GM10847 (cell line): ENCODE data around the gene PNMT.
A peak's percentile ranks its signal among the peaks of the same experiment; 100 is the strongest.

Experiments used
- POLR2A ChIP-seq: IDR thresholded peaks from 2 replicates; pipeline ENCODE4 v1.6.1; 2011; ENCODE audit not compliant: insufficient read length; ENCODE audit errors: extremely low read depth

PNMT gene

DNA sequence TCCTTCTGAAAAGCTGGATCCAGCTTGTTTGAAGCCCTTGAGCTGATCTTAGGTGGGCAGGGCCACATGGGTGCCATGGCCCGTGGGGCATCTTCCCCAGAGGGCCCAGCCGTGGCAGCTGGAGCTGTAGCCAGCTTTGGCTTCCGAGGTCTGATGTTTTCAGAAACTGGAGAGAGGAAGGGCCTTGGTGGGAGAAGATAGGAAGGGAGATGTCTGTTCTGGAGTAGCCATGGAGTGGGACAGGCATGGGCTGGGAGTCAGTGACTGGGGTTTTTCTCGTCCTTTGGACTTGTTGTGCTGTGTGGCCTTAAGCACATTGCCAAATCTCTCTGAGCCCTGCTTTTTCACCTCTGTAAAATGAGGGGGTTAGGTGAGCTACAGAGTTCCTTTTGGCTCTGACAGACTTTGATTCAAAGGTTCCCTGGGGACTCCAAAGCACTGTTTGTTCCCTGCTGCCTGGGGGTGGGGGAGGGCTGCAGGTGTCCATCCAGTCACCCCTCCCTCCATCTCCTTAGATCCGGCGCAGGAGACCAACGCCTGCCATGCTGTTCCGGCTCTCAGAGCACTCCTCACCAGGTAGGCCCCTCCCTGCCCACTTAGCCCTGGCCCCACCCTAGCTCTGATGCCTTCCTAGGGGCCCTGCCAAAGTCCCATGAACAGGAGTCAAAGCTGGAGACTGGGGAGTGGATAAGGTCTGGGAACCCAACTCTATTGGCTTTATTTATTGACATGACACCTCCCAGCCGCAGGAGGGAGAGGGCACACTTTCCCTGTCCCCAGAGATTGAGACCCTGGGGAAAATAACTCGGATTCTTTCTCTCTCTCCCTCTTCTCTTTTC is 39.4 kb upstream of the PNMT start:
- no peak for TF ChIP-seq POLR2A

GRCh38 chr17:39629494-39629880 is 38.8 kb upstream of the PNMT start:
- TF ChIP-seq POLR2A: no peak

GRCh38 chr17:39629898-39630297 is 38.4 kb upstream of the PNMT start:
- no peak for TF ChIP-seq POLR2A

GRCh38 chr17:39631403-39631802 is 36.9 kb upstream of the PNMT start:
- no peak for TF ChIP-seq POLR2A

DNA sequence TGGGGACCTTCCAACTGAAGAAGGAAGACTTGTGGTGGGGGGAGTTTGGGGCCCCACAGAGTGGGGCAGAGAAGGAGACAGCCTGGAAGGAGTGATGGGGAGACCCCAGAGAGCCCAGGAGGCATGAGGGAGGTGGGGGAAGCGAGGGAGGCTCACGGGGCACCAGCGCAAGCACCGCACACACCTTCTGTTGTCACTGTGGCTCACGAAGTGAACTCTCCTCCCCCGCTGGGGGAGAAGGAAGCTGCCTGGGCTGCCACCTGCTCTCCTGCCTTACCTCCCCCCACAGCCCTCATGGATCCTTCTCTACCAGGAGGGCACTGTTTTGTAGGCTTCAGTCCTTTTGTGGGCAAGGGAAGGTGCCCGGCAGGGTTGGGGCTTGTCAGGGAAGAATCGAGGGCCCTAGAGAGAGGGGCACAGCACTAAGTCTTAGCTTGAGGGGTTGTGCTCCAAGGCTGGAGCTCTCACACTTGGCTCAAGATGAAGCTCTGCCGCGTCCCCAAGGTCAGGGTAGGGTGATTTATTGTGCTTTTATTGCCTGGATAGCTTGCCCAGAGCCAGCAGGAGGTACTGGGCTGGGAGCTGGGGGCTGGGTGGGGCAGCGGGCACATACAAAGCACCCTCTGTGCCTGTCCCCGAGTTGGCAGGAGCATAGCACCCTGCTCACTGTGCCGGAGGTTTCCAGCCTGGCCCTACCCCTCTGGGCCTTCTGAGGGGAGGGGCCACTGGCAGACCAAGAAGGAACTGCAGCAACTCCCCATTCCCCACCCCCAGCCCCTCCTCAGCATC is 35.9 kb upstream of the PNMT start:
- TF ChIP-seq POLR2A: no peak

DNA sequence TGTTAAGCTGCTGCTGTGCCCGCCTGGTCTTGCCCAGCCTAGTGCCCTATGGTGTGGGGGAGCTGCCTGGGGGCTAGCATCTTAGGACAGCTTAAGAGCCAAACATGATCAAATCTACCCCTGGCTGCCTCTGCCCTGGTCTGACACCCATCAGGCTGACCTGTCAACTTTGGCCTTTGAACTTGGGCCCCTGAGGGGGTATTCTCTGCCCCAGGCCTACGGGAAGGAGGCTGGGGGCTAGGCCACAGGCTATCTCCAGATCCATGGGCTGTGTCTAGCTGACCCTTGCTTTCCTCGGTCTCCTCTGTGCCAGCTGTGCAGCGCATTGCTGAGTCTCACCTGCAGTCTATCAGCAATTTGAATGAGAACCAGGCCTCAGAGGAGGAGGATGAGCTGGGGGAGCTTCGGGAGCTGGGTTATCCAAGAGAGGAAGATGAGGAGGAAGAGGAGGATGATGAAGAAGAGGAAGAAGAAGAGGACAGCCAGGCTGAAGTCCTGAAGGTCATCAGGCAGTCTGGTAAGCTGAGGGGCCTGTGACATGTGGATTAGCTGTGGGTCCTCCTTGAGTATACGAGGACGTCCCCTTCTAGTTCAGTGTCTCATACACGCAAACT is 34.6 kb upstream of the PNMT start:
- no peak for TF ChIP-seq POLR2A

DNA sequence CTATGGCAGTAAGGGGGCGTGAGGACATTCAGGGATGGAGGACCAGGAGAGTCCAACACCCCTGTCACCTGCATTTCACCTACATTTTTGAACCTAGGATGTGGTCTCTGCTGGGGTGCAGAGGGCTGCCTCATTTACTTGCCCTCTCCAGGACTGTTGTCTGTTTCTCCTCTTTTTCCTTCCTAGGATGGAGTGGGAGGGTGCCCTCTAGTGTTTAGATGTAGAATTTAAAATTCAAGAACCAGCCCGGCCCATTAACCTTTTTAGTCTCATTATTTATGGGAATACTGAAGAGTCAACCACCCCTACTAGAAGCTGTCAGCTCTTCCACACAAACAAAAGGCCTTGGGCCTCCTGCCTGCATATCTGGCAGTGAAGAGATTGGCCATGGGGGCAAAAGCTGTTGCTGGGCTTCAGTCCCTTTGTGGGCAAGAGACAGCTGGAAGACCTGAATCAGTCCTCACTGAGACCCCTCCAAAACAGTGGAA is 33.8 kb upstream of the PNMT start:
- TF ChIP-seq POLR2A: no peak

DNA sequence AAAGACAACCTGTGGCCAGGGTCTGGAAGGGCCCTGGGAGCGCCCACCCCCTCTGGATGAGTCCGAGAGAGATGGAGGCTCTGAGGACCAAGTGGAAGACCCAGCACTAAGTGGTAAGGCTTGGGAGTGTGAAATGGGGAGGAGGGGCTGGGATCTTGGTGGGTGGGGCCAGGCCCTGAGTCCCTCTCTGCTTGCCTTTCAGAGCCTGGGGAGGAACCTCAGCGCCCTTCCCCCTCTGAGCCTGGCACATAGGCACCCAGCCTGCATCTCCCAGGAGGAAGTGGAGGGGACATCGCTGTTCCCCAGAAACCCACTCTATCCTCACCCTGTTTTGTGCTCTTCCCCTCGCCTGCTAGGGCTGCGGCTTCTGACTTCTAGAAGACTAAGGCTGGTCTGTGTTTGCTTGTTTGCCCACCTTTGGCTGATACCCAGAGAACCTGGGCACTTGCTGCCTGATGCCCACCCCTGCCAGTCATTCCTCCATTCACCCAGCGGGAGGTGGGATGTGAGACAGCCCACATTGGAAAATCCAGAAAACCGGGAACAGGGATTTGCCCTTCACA is 32.6 kb upstream of the PNMT start:
- TF ChIP-seq POLR2A: no peak

- no peak for TF ChIP-seq POLR2A
Observed at GRCh38 chr17:39636587-39636926, 31.7 kb upstream of the PNMT start.

GRCh38 chr17:39636927-39637736 is 31.1 kb upstream of the PNMT start, which contains the start of gene STARD3:
Gene STARD3 (plus strand): TSS chr17:39637144. CDS start chr17:39653532, 16,388 bp downstream.
- peak; percentile 76 for TF ChIP-seq POLR2A

DNA sequence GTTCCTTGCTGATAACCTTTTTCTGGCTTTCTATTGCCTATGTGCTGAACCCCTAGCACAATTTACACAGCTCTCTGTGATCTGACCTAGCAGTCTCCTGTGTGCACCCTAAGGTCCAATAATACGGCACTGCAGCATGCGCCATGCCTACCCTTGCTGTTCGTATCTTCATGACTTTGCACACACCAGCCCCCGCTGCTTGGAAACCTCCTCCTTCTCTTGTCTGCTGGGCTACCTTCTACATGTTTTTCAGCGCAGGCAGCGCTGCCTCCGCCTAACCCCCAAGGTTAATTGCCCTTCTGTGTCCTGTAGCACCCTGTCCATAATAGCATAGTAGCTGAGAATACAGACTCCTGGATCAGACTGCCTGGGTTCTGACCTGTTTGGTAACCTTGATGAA is 29.9 kb upstream of the PNMT start:
- TF ChIP-seq POLR2A: no peak

DNA sequence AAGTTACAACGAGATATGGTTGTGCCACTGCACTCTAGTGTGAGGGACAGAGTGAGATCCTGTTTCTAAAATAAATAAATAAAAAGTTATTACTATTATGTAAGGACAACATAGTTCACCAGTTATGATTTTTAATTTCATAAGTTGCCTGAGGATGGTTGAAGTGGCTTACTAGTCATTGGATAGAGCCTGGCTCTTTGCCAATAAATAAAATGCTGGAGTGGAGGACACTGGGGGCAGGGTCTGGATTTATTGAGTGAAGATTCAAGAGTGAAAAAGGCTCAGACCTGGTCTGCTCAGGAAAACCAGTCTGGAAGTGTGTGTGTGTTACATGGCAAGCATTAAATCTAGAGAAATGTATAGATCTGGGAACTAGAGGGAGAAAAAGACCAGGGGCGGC is 29.2 kb upstream of the PNMT start:
- no peak for TF ChIP-seq POLR2A

DNA sequence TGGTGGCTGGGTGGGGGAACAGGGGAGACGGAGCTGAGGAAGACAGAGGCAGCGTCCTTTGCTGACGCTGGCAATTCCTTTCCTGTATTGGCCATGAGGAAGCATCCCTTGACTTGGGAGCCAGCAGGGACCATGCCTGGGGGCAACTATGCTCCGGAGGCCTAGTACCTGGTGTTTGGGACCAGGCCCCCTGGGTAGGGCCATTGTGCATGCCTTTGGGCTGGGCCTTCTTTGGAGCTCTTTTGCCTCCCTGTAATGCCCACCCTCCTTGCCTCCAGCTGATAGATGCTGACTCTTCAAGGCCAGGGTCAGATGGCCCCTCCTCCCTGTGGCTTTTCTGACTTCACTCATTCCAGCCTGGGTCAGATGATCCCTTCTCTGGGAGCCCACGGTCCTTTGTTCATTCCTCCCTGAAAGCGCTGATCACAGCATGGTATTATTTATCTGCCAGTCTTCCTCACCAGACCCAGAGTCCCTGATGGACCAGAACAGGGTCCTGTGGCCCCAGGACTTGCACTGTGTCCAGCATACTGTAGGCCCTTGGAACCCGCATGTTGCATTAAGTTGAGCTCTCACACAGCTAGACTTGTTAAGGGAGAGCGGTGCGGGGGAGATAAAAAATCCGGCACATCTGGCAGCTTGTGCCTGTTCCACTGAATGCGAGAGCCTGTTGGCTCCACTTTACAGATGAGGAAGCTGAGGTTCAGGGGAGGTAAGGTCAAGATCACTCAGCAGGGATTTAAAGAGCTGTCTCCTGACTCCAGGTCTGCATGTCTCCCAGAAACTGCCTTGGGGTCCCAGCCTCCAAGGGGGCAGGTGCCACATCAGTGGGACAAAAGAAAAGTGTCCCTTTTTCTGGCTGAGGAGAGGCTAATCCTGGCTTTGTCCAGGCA is 28.4 kb upstream of the PNMT start:
- TF ChIP-seq POLR2A: no peak

GRCh38 chr17:39640591-39641031 is 27.6 kb upstream of the PNMT start:
- TF ChIP-seq POLR2A: no peak
